ENCODE results near the gene EIF4G3. TPM values are rescaled to one million over a fixed set of nuclear protein-coding genes. Genes with fewer than 3 reads are reported as not detected.
"Not testable (repeated sequence)": the region's sequence is repeated elsewhere in the genome, so short reads cannot be mapped to it uniquely, and the experiment has no call there.

The EIF4G3 gene
- total and polyA plus RNA-seq, 10 of the 15 experiments (the other 5 are each of a cell fraction or from before 2014, with no cell fraction given): 7.4 to 45.1 (median 29.1) TPM

- TF ChIP-seq BHLHE40 (IDR thresholded peaks at IDR 0.05; ENCODE audit: borderline replicate concordance in 1 of 2, low read depth in 2 of 2, low read length in 1 of 2) (no peak), KAT2A (conservative IDR thresholded peaks at IDR 0.05; ENCODE audit: control insufficient read depth, low read depth, low read length) (no peak), RUNX3 (IDR thresholded peaks at IDR 0.05; ENCODE audit: low read length) (no peak), RB1 (IDR thresholded peaks at IDR 0.05; ENCODE audit: borderline replicate concordance) (no peak), TBL1XR1 (IDR thresholded peaks at IDR 0.05; ENCODE audit: low read depth, low read length) (no peak), TAF1 (IDR thresholded peaks at IDR 0.05; ENCODE audit: borderline replicate concordance, low read depth, low read length) (no peak), USF1 (IDR thresholded peaks at IDR 0.05; ENCODE audit: borderline replicate concordance, extremely low read length, insufficient read depth, low read depth, low read length) (no peak), POLR2A (IDR thresholded peaks at IDR 0.05; ENCODE audit: low read depth, low read length) (no peak), EGR1 (IDR thresholded peaks at IDR 0.05; ENCODE audit: borderline replicate concordance in 1 of 2, low read depth in 2 of 2, low read length in 2 of 2) (no peak), MTA2 (IDR thresholded peaks at IDR 0.05; ENCODE audit: low read depth) (no peak)
Observed at GRCh38 chr1:21201650-21202049, 25.0 kb upstream of the EIF4G3 start (continued).

GRCh38 chr1:21201238-21201637 is 24.5 kb upstream of the EIF4G3 start:
- POLR2A ChIA-PET; H3K27ac ChIP-seq (ENCODE audit: control insufficient read depth, insufficient read depth); H3K4me2 ChIP-seq (ENCODE audit: control insufficient read depth, insufficient read depth); intact Hi-C loops (cut with micrococcal nuclease; ENCODE audit: unreplicated experiment); DNase-seq (ENCODE audit: low read depth, low spot score); in situ Hi-C loops (cut with MboI); H3K9ac ChIP-seq (ENCODE audit: control insufficient read depth, insufficient read depth, low read length); ATAC-seq; H2AFZ ChIP-seq (ENCODE audit: control insufficient read depth, low read depth, low read length); H4K20me1 ChIP-seq (ENCODE audit: control insufficient read depth, insufficient read depth); BruUV-seq (replicated peaks); H3K9me3 ChIP-seq (replicated peaks; ENCODE audit: control insufficient read depth, insufficient read depth, low read length); RAD21 ChIA-PET (ENCODE audit: unreplicated experiment); H3K36me3 ChIP-seq (ENCODE audit: control insufficient read depth in 2 of 2, insufficient read depth in 2 of 2, low read length in 1 of 2); H3K27me3 ChIP-seq (replicated peaks in 1 of 2; ENCODE audit: control insufficient read depth in 2 of 2, insufficient read depth in 2 of 2, low read length in 1 of 2); FAIRE-seq; H3K4me1 ChIP-seq (ENCODE audit: control insufficient read depth, insufficient read depth, low read length); H3K79me2 ChIP-seq (ENCODE audit: control insufficient read depth, insufficient read depth, low read length); H3K4me3 ChIP-seq: not testable (repeated sequence)
- WGBS (ENCODE audit: insufficient coverage, insufficient replicate concordance, low lambda C conversion rate, missing lambda C conversion rate): 41% methylated on average over 5 of the region's 5 CpGs
- ChIA-PET CTCF (interaction anchor here (0.7 kb wide), 1 partner anchor 9 kb away, joined by 4 read pairs; no protein-coding TSS in a partner anchor), SMC1A (ENCODE audit: uncharacterized antibody, unreplicated experiment) (interaction anchor here (1.2 kb wide), 1 partner anchor 17 kb away, joined by 3 read pairs; no protein-coding TSS in a partner anchor)

Data from GM12878 (cell line).